Right cardiac atrium (tissue), 5 donors: ENCODE measurements around the gene KRT16. TPM values are rescaled to one million over a fixed set of nuclear protein-coding genes. Genes with fewer than 3 reads are reported as not detected.
"Not testable (repeated sequence)": the region's sequence is repeated elsewhere in the genome, so short reads cannot be mapped to it uniquely, and the experiment has no call there.

Experiments
- ATAC-seq, 2 donors: fragments of 200-7000 bp; cut with Tn5 transposase; one replicate each; pipeline versions ENCODE4 v1.8.0 to v1.9.1; 2020; ENCODE audit warnings: moderate library complexity in 2 of 2, mild to moderate bottlenecking in 1 of 2
- DNase-seq, 3 donors: peaks; one replicate each; pipeline ENCODE4 v3.0.0-alpha.2; 2020
- H3K27ac ChIP-seq: one replicate; pipeline ENCODE4 v1.5.1; 2013; ENCODE audit warnings: mild to moderate bottlenecking, low read length, control low read depth, moderate library complexity
- H3K27me3 ChIP-seq: one replicate; pipeline ENCODE4 v1.6.1; 2013; ENCODE audit not compliant: control insufficient read depth, insufficient read depth
- H3K4me1 ChIP-seq: one replicate; pipeline ENCODE4 v1.6.1; 2013; ENCODE audit warnings: low read length; ENCODE audit not compliant: control insufficient read depth, insufficient read depth
- H3K4me3 ChIP-seq: one replicate; pipeline ENCODE4 v1.5.1; 2013; ENCODE audit warnings: low read length, control low read depth
- H3K9me3 ChIP-seq: one replicate; pipeline ENCODE4 v1.6.1; 2013; ENCODE audit warnings: low read length; ENCODE audit not compliant: control insufficient read depth
- WGBS: extraction: QIAGEN DNeasy Blood & Tissue Kit; methylation state at CpG from one replicate; pipeline ENCODE4 v1.1.7; 2013; 5-methylcytosine and 5-hydroxymethylcytosine counted together
- intact Hi-C, 4 donors: fragments of 100-400 bp; cut with DNase I; formaldehyde crosslinking; loops; one replicate each; pipeline versions ENCODE4 v1.11.0 to v1.14.0; 2022 to 2023
- polyA plus RNA-seq: library from polyadenylated mRNA; stranded (reverse); fragments of 200-250 nt; gene quantifications from one replicate; pipeline ENCODE4 v1.2.3, GENCODE V29; 2013
- total RNA-seq, 4 donors: library from RNA; stranded (reverse); fragmentation: NEBNext Ultra II Directional; extraction: Animal tissue kit (Norgen Biotek cat#: 25700); gene quantifications; one replicate each; pipeline ENCODE4 v1.2.1, GENCODE V29; 2021
- donor health status: healthy with polysubstance abuse.
- donor health status: DM: no; HTN: yes; CAD: no.
- donor health status: DM: no; HTN: no; CAD: no.
- donor health status: DM: no; HTN: yes; CAD: no; lungs with severe emphysema.
- donor health status: DM: yes; HTN: yes; CAD: no.

Gene KRT16
- total and polyA plus RNA-seq, 5 donors: 0.27 TPM; not detected in 4

- Histone ChIP-seq H3K27me3 (no peaks in the 10 kb centered on the region), H3K9me3 (no peaks in the 10 kb centered on the region), H3K4me1 (no peaks in the 10 kb centered on the region), H3K4me3 (no peak overlapping the region), H3K27ac (no peak overlapping the region)
- no peak for ATAC-seq
- intact Hi-C loops: no loop called here
- WGBS: 69% methylated on average over 5 of the region's 5 CpGs
- DNase-seq: no peak
These were observed 33.6 kb downstream of the KRT16 start for GRCh38 chr17:41578971-41579370.

- Histone ChIP-seq H3K4me1 (no peaks in the 10 kb centered on the region), H3K27me3 (no peaks in the 10 kb centered on the region), H3K4me3 (no peak overlapping the region), H3K27ac (no peak overlapping the region), H3K9me3 (no peaks in the 10 kb centered on the region)
- DNase-seq (no peak), ATAC-seq (no peak)
- WGBS: 88% methylated on average over 1 of the region's 1 CpG
- intact Hi-C loops: no loop called here
These were observed 34.0 kb downstream of the KRT16 start for GRCh38 chr17:41578538-41578937.

GRCh38 chr17:41576740-41577139 is 35.8 kb downstream of the KRT16 start:
- ATAC-seq, H3K27ac ChIP-seq, H3K4me1 ChIP-seq, H3K27me3 ChIP-seq, intact Hi-C loops, H3K9me3 ChIP-seq, DNase-seq, H3K4me3 ChIP-seq: not testable (repeated sequence)
- WGBS: 83% methylated on average over 4 of the region's 4 CpGs

DNA sequence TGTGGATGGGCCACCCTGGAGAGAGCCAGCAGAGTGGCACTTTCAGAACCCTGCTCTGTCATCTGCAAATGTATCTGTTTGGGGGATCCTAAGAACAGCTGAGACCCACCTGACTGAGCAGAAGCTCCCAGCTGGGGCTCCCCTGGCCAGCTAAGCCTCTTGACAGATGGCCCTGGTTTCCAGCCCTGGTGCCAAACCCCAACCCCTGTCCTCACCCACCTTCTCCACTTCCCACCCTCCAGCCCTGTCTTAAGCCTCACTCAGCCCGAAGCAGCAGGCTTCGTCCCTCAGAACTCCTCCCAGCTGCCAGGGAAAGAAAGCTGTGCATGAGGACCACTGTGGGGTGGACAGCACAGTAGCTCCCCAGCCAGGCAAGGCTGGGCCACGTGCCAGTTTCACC is 37.2 kb downstream of the KRT16 start:
- no peaks in the 10 kb centered on the region for H3K4me1 ChIP-seq
- intact Hi-C loops: no loop called here
- ATAC-seq (no peak), DNase-seq (no peak)
- no peak overlapping the region for H3K27ac ChIP-seq
- H3K27me3 ChIP-seq: no peaks in the 10 kb centered on the region
- WGBS: 43% methylated on average over 3 of the region's 3 CpGs
- H3K9me3 ChIP-seq: no peaks in the 10 kb centered on the region
- no peak overlapping the region for H3K4me3 ChIP-seq

DNA sequence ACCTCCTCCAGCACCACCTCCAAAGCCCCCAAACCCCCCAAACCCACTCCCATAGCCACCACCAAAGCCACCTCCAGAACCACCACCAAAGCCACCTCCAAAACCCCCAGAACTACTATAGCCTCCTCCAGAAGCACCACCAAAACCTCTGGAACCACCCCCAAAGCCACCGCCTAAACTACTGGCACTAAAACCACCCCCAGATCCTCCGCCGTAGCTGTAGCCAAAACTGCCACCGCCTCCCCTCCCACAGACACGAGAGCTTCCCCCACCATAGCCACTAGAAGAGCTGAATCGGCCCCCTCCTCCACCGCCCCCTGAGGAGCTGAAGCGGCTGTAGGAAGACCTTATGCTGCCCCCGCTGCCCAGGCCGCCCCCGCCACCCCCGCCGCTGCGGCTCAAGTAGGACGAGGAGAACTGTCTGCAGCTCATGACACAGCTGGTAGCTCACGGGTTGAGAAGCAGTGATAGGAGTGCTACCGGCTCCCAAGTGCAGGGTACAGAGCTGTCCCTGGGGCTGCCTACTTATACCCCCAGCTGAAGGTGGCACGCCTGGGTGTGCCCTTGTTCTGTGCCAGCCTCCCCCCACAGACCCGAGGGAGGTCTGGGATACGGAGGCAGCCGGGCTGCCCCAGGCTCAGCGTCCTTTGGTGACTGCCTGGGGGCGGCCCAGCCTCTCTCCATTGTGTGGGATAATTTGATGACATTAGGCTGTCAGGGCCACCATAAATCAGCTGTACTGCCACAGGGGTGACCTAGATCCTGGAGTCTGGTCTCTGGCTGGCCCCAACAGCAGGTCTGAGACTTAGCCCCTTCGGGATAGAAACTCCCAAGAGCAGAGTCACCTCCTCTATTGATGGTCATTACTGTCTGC is 40.8 kb downstream of the KRT16 start, which contains the start of gene KRT9:
Gene KRT9, minus strand, starts transcription at position 499 of the 874 bp plus-strand sequence. Its CDS starts 67 bp downstream, at position 432.
- whole genome bisulfite sequencing: 58% methylated on average over 24 of the region's 24 CpGs
- no peaks in the 10 kb centered on the region for H3K9me3 ChIP-seq
- H3K27ac ChIP-seq: no peak within 1 kb of the TSS
- H3K4me3 ChIP-seq: no peak within 1 kb of the TSS
- intact Hi-C loops: no loop called here
- H3K27me3 ChIP-seq: no peaks in the 10 kb centered on the region
- ATAC-seq (no peak), DNase-seq (no peak)
- no peaks in the 10 kb centered on the region for H3K4me1 ChIP-seq

GRCh38 chr17:41567317-41567716 is 45.2 kb downstream of the KRT16 start:
- Histone ChIP-seq H3K4me1 (no peaks in the 10 kb centered on the region), H3K4me3 (no peak overlapping the region), H3K9me3 (no peaks in the 10 kb centered on the region), H3K27me3 (peaks cover 2% of the 10 kb centered on the region), H3K27ac (no peak overlapping the region)
- no peak for ATAC-seq
- 81% methylated on average over 6 of the region's 6 CpGs for WGBS
- intact Hi-C loops: no loop called here
- no peak for DNase-seq

DNA sequence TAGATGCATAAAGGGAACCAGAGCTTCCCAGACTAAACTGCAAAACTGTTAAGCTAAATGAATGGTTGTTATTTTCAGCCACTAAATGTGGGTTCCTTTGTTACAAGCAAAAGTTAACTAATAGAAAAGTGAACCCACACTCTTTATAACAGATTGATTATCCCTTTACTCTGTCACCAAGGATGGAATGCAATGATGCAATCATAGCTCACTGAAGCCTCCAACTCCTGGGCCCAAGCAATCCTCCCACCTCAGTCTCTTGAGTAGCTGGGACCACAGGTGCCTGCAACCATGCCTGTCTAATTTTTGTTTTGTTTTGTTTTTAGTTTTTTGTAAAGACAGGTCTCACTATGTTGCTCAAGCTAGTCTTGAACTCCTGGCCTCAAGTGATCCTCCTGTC is 47.2 kb downstream of the KRT16 start:
- intact Hi-C loops: no loop called here
- no peak for ATAC-seq
- H3K27me3 ChIP-seq: peaks cover 2% of the 10 kb centered on the region

DNA sequence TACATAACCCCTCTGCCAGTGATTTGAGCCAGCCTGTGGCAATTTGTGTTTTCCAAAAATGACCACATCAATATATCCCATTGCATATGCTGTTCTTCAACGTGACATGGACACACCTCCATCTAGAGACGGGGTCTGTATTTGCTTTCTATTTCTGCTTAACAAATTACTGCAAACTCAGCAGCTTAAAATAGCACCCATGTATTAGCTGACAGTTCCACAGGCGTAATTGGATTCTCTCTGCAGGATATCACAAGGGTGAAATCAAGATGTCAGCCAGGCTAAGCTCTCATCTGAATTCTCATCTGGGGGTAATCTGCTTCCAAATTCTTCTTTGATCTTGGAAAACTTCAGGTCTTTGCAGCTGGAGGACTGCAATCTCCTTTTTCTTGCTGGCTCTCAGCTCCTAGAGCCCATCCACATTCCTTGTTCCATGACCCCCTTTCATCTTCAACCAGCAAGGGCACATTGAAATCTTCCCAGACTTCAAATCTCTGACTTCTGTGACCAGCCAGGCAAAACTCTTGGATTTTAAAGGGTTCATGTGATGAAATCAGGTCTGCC is 48.9 kb downstream of the KRT16 start:
- Histone ChIP-seq H3K27me3 (peaks cover 2% of the 10 kb centered on the region), H3K4me1 (no peaks in the 10 kb centered on the region), H3K4me3 (no peak overlapping the region), H3K9me3 (no peaks in the 10 kb centered on the region), H3K27ac (no peak overlapping the region)
- WGBS: 19% methylated on average over 3 of the region's 3 CpGs
- ATAC-seq (no peak), DNase-seq (no peak)
- intact Hi-C loops: no loop called here

More for the DNA sequence above, 47.2 kb downstream of the KRT16 start:
- no peaks in the 10 kb centered on the region for H3K9me3 ChIP-seq
- no peak overlapping the region for H3K27ac ChIP-seq
- H3K4me3 ChIP-seq: no peak overlapping the region
- no peaks in the 10 kb centered on the region for H3K4me1 ChIP-seq
- no peak for DNase-seq

- intact Hi-C loops: no loop called here
These were observed 51.0 kb downstream of the KRT16 start for GRCh38 chr17:41561554-41561953.

More at GRCh38 chr17:41561554-41561953, 51.0 kb downstream of the KRT16 start:
- DNase-seq: no peak
- Histone ChIP-seq H3K9me3 (no peaks in the 10 kb centered on the region), H3K27ac (no peak overlapping the region), H3K4me1 (no peaks in the 10 kb centered on the region), H3K4me3 (no peak overlapping the region), H3K27me3 (peaks cover 2% of the 10 kb centered on the region)
- WGBS: 74% methylated on average over 6 of the region's 6 CpGs
- ATAC-seq: no peak
